Measurements from ENCODE around the gene COL18A1.

The COL18A1 gene

GRCh38 chr21:45510466-45510955 is 105.5 kb downstream of the COL18A1 start:
- TF ChIP-seq ZNF70 (CRISPR knock-in tag; IDR thresholded peaks at IDR 0.05) (no peak), GLIS3 (CRISPR knock-in tag; IDR thresholded peaks at IDR 0.05) (no peak), CSRNP3 (CRISPR knock-in tag; IDR thresholded peaks at IDR 0.05) (no peak), ZFP3 (CRISPR knock-in tag; IDR thresholded peaks at IDR 0.05) (no peak)
- TF ChIP-seq, protein P1, sequence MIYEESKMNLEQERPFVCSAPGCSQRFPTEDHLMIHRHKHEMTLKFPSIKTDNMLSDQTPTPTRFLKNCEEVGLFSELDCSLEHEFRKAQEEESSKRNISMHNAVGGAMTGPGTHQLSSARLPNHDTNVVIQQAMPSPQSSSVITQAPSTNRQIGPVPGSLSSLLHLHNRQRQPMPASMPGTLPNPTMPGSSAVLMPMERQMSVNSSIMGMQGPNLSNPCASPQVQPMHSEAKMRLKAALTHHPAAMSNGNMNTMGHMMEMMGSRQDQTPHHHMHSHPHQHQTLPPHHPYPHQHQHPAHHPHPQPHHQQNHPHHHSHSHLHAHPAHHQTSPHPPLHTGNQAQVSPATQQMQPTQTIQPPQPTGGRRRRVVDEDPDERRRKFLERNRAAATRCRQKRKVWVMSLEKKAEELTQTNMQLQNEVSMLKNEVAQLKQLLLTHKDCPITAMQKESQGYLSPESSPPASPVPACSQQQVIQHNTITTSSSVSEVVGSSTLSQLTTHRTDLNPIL (CRISPR knock-in tag; IDR thresholded peaks at IDR 0.05; ENCODE audit: low read depth) = no peak
- ATAC-seq = no peak

- ATAC-seq = no peak
- no peak for TF ChIP-seq OSR1 (CRISPR knock-in tag; IDR thresholded peaks at IDR 0.05)
- TF ChIP-seq ZC3H10 (CRISPR knock-in tag; IDR thresholded peaks at IDR 0.05) = no peak
- TF ChIP-seq RARB (CRISPR knock-in tag; IDR thresholded peaks at IDR 0.05) = no peak
- TF ChIP-seq, protein P2, sequence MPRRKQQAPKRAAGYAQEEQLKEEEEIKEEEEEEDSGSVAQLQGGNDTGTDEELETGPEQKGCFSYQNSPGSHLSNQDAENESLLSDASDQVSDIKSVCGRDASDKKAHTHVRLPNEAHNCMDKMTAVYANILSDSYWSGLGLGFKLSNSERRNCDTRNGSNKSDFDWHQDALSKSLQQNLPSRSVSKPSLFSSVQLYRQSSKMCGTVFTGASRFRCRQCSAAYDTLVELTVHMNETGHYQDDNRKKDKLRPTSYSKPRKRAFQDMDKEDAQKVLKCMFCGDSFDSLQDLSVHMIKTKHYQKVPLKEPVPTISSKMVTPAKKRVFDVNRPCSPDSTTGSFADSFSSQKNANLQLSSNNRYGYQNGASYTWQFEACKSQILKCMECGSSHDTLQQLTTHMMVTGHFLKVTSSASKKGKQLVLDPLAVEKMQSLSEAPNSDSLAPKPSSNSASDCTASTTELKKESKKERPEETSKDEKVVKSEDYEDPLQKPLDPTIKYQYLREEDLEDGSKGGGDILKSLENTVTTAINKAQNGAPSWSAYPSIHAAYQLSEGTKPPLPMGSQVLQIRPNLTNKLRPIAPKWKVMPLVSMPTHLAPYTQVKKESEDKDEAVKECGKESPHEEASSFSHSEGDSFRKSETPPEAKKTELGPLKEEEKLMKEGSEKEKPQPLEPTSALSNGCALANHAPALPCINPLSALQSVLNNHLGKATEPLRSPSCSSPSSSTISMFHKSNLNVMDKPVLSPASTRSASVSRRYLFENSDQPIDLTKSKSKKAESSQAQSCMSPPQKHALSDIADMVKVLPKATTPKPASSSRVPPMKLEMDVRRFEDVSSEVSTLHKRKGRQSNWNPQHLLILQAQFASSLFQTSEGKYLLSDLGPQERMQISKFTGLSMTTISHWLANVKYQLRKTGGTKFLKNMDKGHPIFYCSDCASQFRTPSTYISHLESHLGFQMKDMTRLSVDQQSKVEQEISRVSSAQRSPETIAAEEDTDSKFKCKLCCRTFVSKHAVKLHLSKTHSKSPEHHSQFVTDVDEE (CRISPR knock-in tag; IDR thresholded peaks at IDR 0.05) = no peak
- no peak for TF ChIP-seq BACH2 (CRISPR knock-in tag; IDR thresholded peaks at IDR 0.05; ENCODE audit: borderline replicate concordance)
- TF ChIP-seq, protein P1 (CRISPR knock-in tag; IDR thresholded peaks at IDR 0.05; ENCODE audit: low read depth) = no peak
- no peak for TF ChIP-seq ZFP30 (CRISPR knock-in tag; IDR thresholded peaks at IDR 0.05)
- no peak for TF ChIP-seq CSRNP3 (CRISPR knock-in tag; IDR thresholded peaks at IDR 0.05)
- TF ChIP-seq GLIS3 (CRISPR knock-in tag; IDR thresholded peaks at IDR 0.05) = no peak
- no peak for TF ChIP-seq SNAI2 (CRISPR knock-in tag; IDR thresholded peaks at IDR 0.05)
- no peak for TF ChIP-seq ESRRG (CRISPR knock-in tag; IDR thresholded peaks at IDR 0.05)
- TF ChIP-seq, protein P3, sequence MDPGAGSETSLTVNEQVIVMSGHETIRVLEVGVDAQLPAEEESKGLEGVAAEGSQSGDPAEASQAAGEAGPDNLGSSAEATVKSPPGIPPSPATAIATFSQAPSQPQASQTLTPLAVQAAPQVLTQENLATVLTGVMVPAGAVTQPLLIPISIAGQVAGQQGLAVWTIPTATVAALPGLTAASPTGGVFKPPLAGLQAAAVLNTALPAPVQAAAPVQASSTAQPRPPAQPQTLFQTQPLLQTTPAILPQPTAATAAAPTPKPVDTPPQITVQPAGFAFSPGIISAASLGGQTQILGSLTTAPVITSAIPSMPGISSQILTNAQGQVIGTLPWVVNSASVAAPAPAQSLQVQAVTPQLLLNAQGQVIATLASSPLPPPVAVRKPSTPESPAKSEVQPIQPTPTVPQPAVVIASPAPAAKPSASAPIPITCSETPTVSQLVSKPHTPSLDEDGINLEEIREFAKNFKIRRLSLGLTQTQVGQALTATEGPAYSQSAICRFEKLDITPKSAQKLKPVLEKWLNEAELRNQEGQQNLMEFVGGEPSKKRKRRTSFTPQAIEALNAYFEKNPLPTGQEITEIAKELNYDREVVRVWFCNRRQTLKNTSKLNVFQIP (CRISPR knock-in tag; IDR thresholded peaks at IDR 0.05; ENCODE audit: borderline replicate concordance, low read depth) = no peak
- no peak for TF ChIP-seq PPARA (CRISPR knock-in tag; IDR thresholded peaks at IDR 0.05; ENCODE audit: borderline replicate concordance)
- no peak for TF ChIP-seq ZNF70 (CRISPR knock-in tag; IDR thresholded peaks at IDR 0.05)
- TF ChIP-seq TOX (CRISPR knock-in tag; IDR thresholded peaks at IDR 0.05; ENCODE audit: borderline replicate concordance) = no peak
- TF ChIP-seq ZFP3 (CRISPR knock-in tag; IDR thresholded peaks at IDR 0.05) = no peak
Measured at GRCh38 chr21:45511007-45511406, 106.0 kb downstream of the COL18A1 start.

DNA sequence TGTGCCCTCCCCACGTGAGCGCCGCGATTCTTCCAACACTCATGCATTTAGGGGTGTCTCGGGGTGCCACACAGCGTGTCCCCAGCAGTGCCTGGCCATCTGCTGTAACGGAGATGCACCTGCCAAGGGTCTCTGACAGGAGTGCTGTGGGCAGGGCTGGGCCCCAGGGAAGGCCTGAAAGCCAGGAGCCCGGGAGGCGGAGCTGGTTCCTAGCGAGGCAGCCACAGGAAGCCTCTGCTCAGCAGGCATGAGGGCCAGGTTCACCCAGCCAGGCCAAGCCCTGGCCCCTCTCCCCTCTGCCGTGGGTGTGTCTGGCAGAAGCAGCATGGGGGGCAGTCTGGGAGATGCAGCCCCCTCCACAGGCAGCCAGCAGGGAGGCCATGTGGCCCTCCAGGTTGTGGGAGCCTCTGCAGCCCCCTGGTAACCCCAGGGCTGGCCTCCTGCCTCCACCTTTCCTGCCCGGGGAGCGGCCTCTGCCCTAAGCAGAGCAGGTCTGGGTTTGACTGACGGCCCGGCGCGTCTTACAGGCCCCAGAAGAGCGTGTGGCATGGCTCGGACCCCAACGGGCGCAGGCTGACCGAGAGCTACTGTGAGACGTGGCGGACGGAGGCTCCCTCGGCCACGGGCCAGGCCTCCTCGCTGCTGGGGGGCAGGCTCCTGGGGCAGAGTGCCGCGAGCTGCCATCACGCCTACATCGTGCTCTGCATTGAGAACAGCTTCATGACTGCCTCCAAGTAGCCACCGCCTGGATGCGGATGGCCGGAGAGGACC is 106.9 kb downstream of the COL18A1 start:
- no peak for ATAC-seq
- TF ChIP-seq ZNF565 (CRISPR knock-in tag; conservative IDR thresholded peaks at IDR 0.05; ENCODE audit: low read depth) (no peak), GLIS3 (CRISPR knock-in tag; IDR thresholded peaks at IDR 0.05) (no peak), ZC3H10 (CRISPR knock-in tag; IDR thresholded peaks at IDR 0.05) (no peak), ZFP3 (CRISPR knock-in tag; IDR thresholded peaks at IDR 0.05) (no peak), CSDC2 (CRISPR knock-in tag; IDR thresholded peaks at IDR 0.05) (no peak), RARB (CRISPR knock-in tag; IDR thresholded peaks at IDR 0.05) (no peak), TCF4 (CRISPR knock-in tag; IDR thresholded peaks at IDR 0.05; ENCODE audit: borderline replicate concordance) (no peak), ARNTL (CRISPR knock-in tag; IDR thresholded peaks at IDR 0.05; ENCODE audit: borderline replicate concordance, low read depth) (no peak), ISL1 (CRISPR knock-in tag; IDR thresholded peaks at IDR 0.05) (no peak), OSR1 (CRISPR knock-in tag; IDR thresholded peaks at IDR 0.05) (no peak), SNAI2 (CRISPR knock-in tag; IDR thresholded peaks at IDR 0.05) (no peak)
- TF ChIP-seq, protein P2 (CRISPR knock-in tag; IDR thresholded peaks at IDR 0.05) = no peak
- TF ChIP-seq, protein P3 (CRISPR knock-in tag; IDR thresholded peaks at IDR 0.05; ENCODE audit: borderline replicate concordance, low read depth) = no peak
